Uterus (tissue), 4 donors: Measurements from ENCODE around the gene CTAGE1. TPM values are rescaled to one million over a fixed set of nuclear protein-coding genes. Genes with fewer than 3 reads are reported as not detected.

Source experiments
- DNase-seq, 2 donors: peaks; one replicate each; pipeline ENCODE4 v3.0.0-alpha.2; 2019 to 2020
- H3K27ac ChIP-seq, 2 donors: fragments of 200-600 bp; sonication (generic); 1 replicate in 1 of 2; 2 replicates in 1 of 2; pipeline ENCODE4 v1.5.1; 2016 to 2018
- H3K27me3 ChIP-seq, 2 donors: fragments of 200-600 bp; sonication (generic); one replicate each; pipeline ENCODE4 v1.5.1; 2018 to 2019; ENCODE audit warnings: control low read depth in 1 of 2
- H3K36me3 ChIP-seq, 2 donors: fragments of 200-600 bp; sonication (generic); one replicate each; pipeline ENCODE4 v1.5.1; 2019; ENCODE audit warnings: control low read depth in 1 of 2
- H3K4me1 ChIP-seq, 2 donors: fragments of 200-600 bp; sonication (generic); one replicate each; pipeline ENCODE4 v1.5.1; 2018 to 2019; ENCODE audit warnings: control low read depth in 1 of 2
- H3K4me3 ChIP-seq, 2 donors: fragments of 200-600 bp; sonication (generic); 1 replicate in 1 of 2; 2 replicates in 1 of 2; pipeline ENCODE4 v1.5.1; 2018 to 2019; ENCODE audit warnings: mild to moderate bottlenecking in 1 of 2
- H3K9me3 ChIP-seq, 2 donors: fragments of 200-600 bp; sonication (generic); one replicate each; pipeline ENCODE4 v1.5.1; 2019; ENCODE audit warnings: control low read depth in 1 of 2
- CTCF ChIP-seq, 4 experiments: fragments of 200-600 bp in 2 of 4; fragments of 450-650 bp in 2 of 4; sonication (generic) in 2 of 4; IDR thresholded peaks; one replicate each; pipeline ENCODE4 v1.5.1; 2016 to 2019; ENCODE audit warnings: antibody characterized with exemption in 4 of 4, mild to moderate bottlenecking in 2 of 4, moderate library complexity in 1 of 4
- POLR2A ChIP-seq, 2 donors: fragments of 450-650 bp; IDR thresholded peaks; one replicate each; pipeline ENCODE4 v1.6.1; 2016; ENCODE audit warnings: antibody characterized with exemption in 2 of 2, mild to moderate bottlenecking in 1 of 2, moderate library complexity in 1 of 2
- intact Hi-C: fragments of 100-400 bp; cut with DNase I; formaldehyde crosslinking; loops from one replicate; pipeline ENCODE4 v1.15.1; 2023; ENCODE audit warnings: low total_unique reads
- total RNA-seq, 4 donors: library from RNA; depleted of rRNA in 3 of 4; stranded (reverse); fragments of >200 nt in 3 of 4; gene quantifications; one replicate each; pipeline versions ENCODE4 v1.1.0 to v1.2.4, GENCODE V29; 2014 to 2023
- donor health status: DM: yes; HTN: yes; CAD: no.

CTAGE1 gene
- total RNA-seq, 4 donors from 2014 or later, result not detected

DNA sequence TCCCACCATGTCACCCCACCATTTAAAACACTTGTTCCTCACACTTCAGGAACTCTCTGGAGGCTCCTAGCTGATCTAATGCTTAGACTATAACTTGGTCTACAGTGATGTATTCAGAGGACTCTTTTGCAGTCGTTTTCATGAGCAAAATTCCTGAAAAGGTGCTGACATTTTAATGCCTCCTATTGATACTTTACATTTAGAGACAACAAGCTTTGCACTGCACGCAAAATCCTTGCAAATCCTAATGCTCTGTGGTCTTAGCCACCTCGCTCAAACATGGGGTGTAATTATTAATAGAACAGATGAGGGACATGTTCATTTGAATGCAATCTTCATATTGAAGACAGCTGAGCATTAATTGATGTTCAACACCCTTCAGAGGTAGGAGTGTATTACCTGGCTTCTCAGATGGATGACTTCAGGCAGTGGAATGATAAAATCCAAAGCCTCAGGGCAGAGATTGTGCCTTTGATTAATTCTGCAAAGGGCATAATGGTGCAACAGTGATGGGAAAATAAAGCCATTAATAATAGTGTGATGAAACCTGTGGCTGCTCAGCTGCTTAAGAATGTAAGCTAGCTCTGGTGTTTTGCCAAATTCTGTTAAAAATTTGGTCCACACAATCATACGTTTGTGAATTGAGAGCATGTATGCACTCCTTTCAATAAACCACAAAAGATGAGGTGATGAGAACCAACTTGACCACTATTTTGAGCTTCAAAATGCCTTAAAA is 5.4 kb downstream of the CTAGE1 start:
- no peaks in the 10 kb centered on the region for H3K4me1 ChIP-seq

GRCh38 chr18:22411446-22411845 is 6.3 kb downstream of the CTAGE1 start:
- Histone ChIP-seq H3K27ac (no peak overlapping the region), H3K9me3 (no peaks in the 10 kb centered on the region), H3K36me3 (no peaks in the 10 kb centered on the region), H3K4me1 (no peaks in the 10 kb centered on the region), H3K4me3 (no peak overlapping the region), H3K27me3 (no peaks in the 10 kb centered on the region)
- TF ChIP-seq POLR2A (IDR thresholded peaks at IDR 0.05) (no peak), CTCF (IDR thresholded peaks at IDR 0.05) (no peak)
- no peak for DNase-seq
- intact Hi-C loops, result no loop called here

More for the DNA sequence above, 5.4 kb downstream of the CTAGE1 start:
- H3K27ac ChIP-seq, result no peak overlapping the region
- intact Hi-C loops, result no loop called here
- TF ChIP-seq CTCF (IDR thresholded peaks at IDR 0.05), result no peak
- TF ChIP-seq POLR2A (IDR thresholded peaks at IDR 0.05), result no peak
- no peak for DNase-seq
- H3K36me3 ChIP-seq, result no peaks in the 10 kb centered on the region
- no peak overlapping the region for H3K4me3 ChIP-seq
- no peaks in the 10 kb centered on the region for H3K9me3 ChIP-seq
- H3K27me3 ChIP-seq, result no peaks in the 10 kb centered on the region

- DNase-seq, result no peak
- Histone ChIP-seq H3K36me3 (no peaks in the 10 kb centered on the region), H3K27me3 (no peaks in the 10 kb centered on the region), H3K4me3 (no peak overlapping the region), H3K9me3 (peaks cover 0 to 10% of the 10 kb centered on the region in 2 donors), H3K4me1 (no peaks in the 10 kb centered on the region), H3K27ac (no peak overlapping the region)
- intact Hi-C loops, result no loop called here
- no peak for TF ChIP-seq POLR2A (IDR thresholded peaks at IDR 0.05)
- no peak for TF ChIP-seq CTCF (IDR thresholded peaks at IDR 0.05)
These were observed 7.6 kb downstream of the CTAGE1 start for GRCh38 chr18:22410126-22410525.

DNA sequence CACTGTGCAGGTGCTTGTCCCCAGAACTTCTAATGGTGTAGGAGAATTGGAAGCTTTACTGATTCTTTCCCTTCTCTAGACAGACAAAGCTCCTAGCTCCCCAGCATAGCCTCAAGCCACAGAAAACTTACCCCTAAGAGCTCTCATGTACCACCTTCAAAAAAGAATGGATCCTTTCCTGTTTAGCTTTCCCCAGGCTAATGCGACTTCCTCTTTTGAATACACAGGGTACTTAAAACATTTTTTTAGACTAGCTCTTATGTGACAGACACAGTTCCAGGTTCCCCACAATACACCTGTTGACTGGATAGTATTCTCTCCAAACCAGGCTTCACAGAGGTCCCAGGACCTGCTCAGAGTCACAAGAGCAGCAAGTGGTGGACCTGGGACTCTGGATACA is 8.3 kb downstream of the CTAGE1 start:
- Histone ChIP-seq H3K36me3 (no peaks in the 10 kb centered on the region), H3K4me3 (no peak overlapping the region), H3K9me3 (peaks cover 0 to 12% of the 10 kb centered on the region in 2 donors), H3K27me3 (no peaks in the 10 kb centered on the region), H3K4me1 (no peaks in the 10 kb centered on the region), H3K27ac (no peak overlapping the region)
- TF ChIP-seq CTCF (IDR thresholded peaks at IDR 0.05), result no peak
- no peak for TF ChIP-seq POLR2A (IDR thresholded peaks at IDR 0.05)
- DNase-seq, result no peak
- intact Hi-C loops, result no loop called here

- H3K9me3 ChIP-seq, result peaks cover 0 to 18% of the 10 kb centered on the region in 2 donors
- H3K4me1 ChIP-seq, result no peaks in the 10 kb centered on the region
- TF ChIP-seq POLR2A (IDR thresholded peaks at IDR 0.05) (no peak), CTCF (IDR thresholded peaks at IDR 0.05) (no peak)
- no peaks in the 10 kb centered on the region for H3K27me3 ChIP-seq
- H3K36me3 ChIP-seq, result no peaks in the 10 kb centered on the region
- H3K4me3 ChIP-seq, result no peak overlapping the region
- intact Hi-C loops, result no loop called here
- no peak overlapping the region for H3K27ac ChIP-seq
- no peak for DNase-seq
These were observed 9.7 kb downstream of the CTAGE1 start for GRCh38 chr18:22408059-22408458.
